Naive thymus-derived CD4-positive, alpha-beta T cell (primary cell): Measurements from ENCODE around the gene DOCK9. TPM values are rescaled to one million over a fixed set of nuclear protein-coding genes. Genes with fewer than 3 reads are reported as not detected.

Source experiments
- ATAC-seq: fragments of 150-1000 bp; cut with Tn5 transposase; 2 replicates; pipeline ENCODE4 v1.10.0; 2021; ENCODE audit warnings: mild to moderate bottlenecking, moderate library complexity
- CTCF ChIA-PET: fragments of 350-600 bp; sonication (Branson Sonifier 250); formaldehyde crosslinking; loops from one replicate; lab custom pipeline; 2021; ENCODE audit warnings: antibody characterized with exemption; lab: Charles Lee
- POLR2A ChIA-PET: fragments of 350-600 bp; sonication (Branson Sonifier 250); formaldehyde crosslinking; loops from one replicate; lab custom pipeline; 2021; ENCODE audit warnings: antibody characterized with exemption, inconsistent platforms; lab: Charles Lee
- DNase-seq, 9 donors: peaks; one replicate each; pipeline versions ENCODE4 v3.0.0 to v3.0.0-alpha.2; 2020 to 2022; ENCODE audit warnings: mixed read lengths in 1 of 9
- H3K27ac ChIP-seq: one replicate; pipeline ENCODE4 v1.7.0; 2013; ENCODE audit warnings: mild to moderate bottlenecking, low read depth, low read length, moderate library complexity
- H3K27me3 ChIP-seq, 2 donors: one replicate each; pipeline ENCODE4 v1.7.0; 2013; ENCODE audit warnings: low read length in 2 of 2, mild to moderate bottlenecking in 2 of 2, moderate library complexity in 2 of 2; ENCODE audit not compliant: control insufficient read depth in 2 of 2, insufficient read depth in 2 of 2
- H3K36me3 ChIP-seq, 3 experiments: 1 replicate in 2 of 3; 2 replicates in 1 of 3; pipeline ENCODE4 v1.7.0; 2013; ENCODE audit warnings: low read length in 3 of 3, mild to moderate bottlenecking in 3 of 3, moderate library complexity in 1 of 3; ENCODE audit not compliant: insufficient read depth in 3 of 3, control insufficient read depth in 2 of 3
- H3K4me1 ChIP-seq, 2 donors: one replicate each; pipeline ENCODE4 v1.7.0; 2013; ENCODE audit warnings: low read length in 2 of 2, mild to moderate bottlenecking in 2 of 2, moderate library complexity in 1 of 2; ENCODE audit not compliant: control insufficient read depth in 2 of 2, insufficient read depth in 2 of 2
- H3K4me3 ChIP-seq: 2 replicates; pipeline ENCODE4 v1.7.0; 2013; ENCODE audit warnings: mild to moderate bottlenecking, low read length
- H3K9me3 ChIP-seq, 3 experiments: 1 replicate in 2 of 3; 2 replicates in 1 of 3; pipeline ENCODE4 v1.7.0; 2013; ENCODE audit warnings: low read length in 3 of 3; ENCODE audit not compliant: control insufficient read depth in 2 of 3
- H3K27ac Mint-ChIP-seq, 9 donors: one replicate each; pipeline ENCODE4 v1.8.0; 2020 to 2022; ENCODE audit warnings: mixed read lengths in 9 of 9, mild to moderate bottlenecking in 8 of 9, moderate library complexity in 5 of 9, inconsistent platforms in 2 of 9
- H3K27me3 Mint-ChIP-seq, 5 donors: one replicate each; pipeline ENCODE4 v1.8.0; 2021 to 2022; ENCODE audit warnings: mixed read lengths in 5 of 5, mild to moderate bottlenecking in 1 of 5
- H3K36me3 Mint-ChIP-seq, 5 donors: one replicate each; pipeline ENCODE4 v1.8.0; 2020 to 2022; ENCODE audit warnings: mixed read lengths in 5 of 5, mild to moderate bottlenecking in 3 of 5, inconsistent platforms in 1 of 5
- H3K4me1 Mint-ChIP-seq, 7 donors: one replicate each; pipeline ENCODE4 v1.8.0; 2020 to 2022; ENCODE audit warnings: mixed read lengths in 7 of 7, mild to moderate bottlenecking in 3 of 7, inconsistent platforms in 1 of 7
- H3K4me3 Mint-ChIP-seq, 10 donors: one replicate each; pipeline ENCODE4 v1.8.0; 2020 to 2022; ENCODE audit warnings: mild to moderate bottlenecking in 10 of 10, mixed read lengths in 10 of 10, moderate library complexity in 6 of 10, inconsistent platforms in 2 of 10
- H3K9me3 Mint-ChIP-seq, 11 donors: one replicate each; pipeline ENCODE4 v1.8.0; 2020 to 2022; ENCODE audit warnings: mixed read lengths in 11 of 11, mild to moderate bottlenecking in 4 of 11, inconsistent platforms in 1 of 11, moderate library complexity in 1 of 11
- intact Hi-C, 2 donors: fragments of 100-400 bp; cut with micrococcal nuclease; formaldehyde crosslinking; loops; one replicate each; pipeline ENCODE4 v1.15.1; 2023
- polyA plus RNA-seq, 2 donors: library from polyadenylated mRNA; unstranded; fragments of 300-500 nt; fragmentation: Illumina TruSeq; gene quantifications; one replicate each; pipeline ENCODE4 v1.2.3, GENCODE V29; 2021
- total RNA-seq, 6 experiments: library from RNA in 5 of 6; stranded (reverse) in 5 of 6; gene quantifications; 1 replicate in 5 of 6; 2 replicates in 1 of 6; pipeline ENCODE4 v1.2.3 and lab custom pipeline; 2021 to 2026

DOCK9 gene
- total and polyA plus RNA-seq, 7 experiments from 2014 or later, result 22.2 to 214 (median 122) TPM

GRCh38 chr13:98768522-98768921 is 209.3 kb downstream of the DOCK9 start:
- peaks cover 0 to 15% (median 5%) of the 10 kb centered on the region in 5 donors for H3K27me3 Mint-ChIP-seq
- H3K27ac ChIP-seq, result no peak overlapping the region
- H3K4me3 ChIP-seq, result no peak overlapping the region
- peaks cover 0 to 19% (median 0%) of the 10 kb centered on the region in 11 donors for H3K9me3 Mint-ChIP-seq
- H3K27ac Mint-ChIP-seq, result no peak overlapping the region
- no peaks in the 10 kb centered on the region for H3K27me3 ChIP-seq
- CTCF ChIA-PET, result no interaction called here
- ATAC-seq, result no peak
- H3K4me3 Mint-ChIP-seq, result no peak overlapping the region
- POLR2A ChIA-PET, result no interaction called here
- no peaks in the 10 kb centered on the region for H3K4me1 ChIP-seq
- H3K36me3 Mint-ChIP-seq, result peaks cover 0 to 3% (median 0%) of the 10 kb centered on the region in 5 donors
- intact Hi-C loops, result no loop called here
- no peaks in the 10 kb centered on the region for H3K36me3 ChIP-seq
- no peak for DNase-seq
- no peaks in the 10 kb centered on the region for H3K4me1 Mint-ChIP-seq
- no peaks in the 10 kb centered on the region for H3K9me3 ChIP-seq

DNA sequence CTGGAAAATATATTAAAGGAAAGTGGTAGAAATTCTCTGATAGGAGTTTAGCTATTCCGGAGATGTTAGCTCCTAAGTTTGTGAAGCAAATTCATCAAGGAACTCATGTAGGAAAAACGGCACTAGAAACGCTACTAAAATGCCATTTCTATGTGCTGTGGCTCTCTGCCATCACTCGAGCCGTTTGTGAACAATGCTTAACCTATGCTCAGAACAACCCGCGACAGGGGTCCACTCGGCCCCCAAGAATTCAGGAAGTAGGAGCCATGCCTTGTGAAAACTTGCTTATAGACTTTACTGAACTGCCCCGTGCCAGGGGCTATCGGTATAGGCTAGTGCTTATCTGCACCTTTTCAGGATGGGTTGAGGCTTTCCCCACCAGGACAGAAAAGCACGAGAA is 211.2 kb downstream of the DOCK9 start:
- ChIA-PET POLR2A (no interaction called here), CTCF (interaction anchor here (0.8 kb wide), 1 partner anchor 9 kb away, joined by 3 read pairs; no protein-coding TSS in a partner anchor)
- H3K36me3 ChIP-seq, result no peaks in the 10 kb centered on the region
- Mint-ChIP-seq H3K27me3 (peaks cover 2 to 15% (median 5%) of the 10 kb centered on the region in 5 donors), H3K27ac (no peak overlapping the region), H3K4me1 (peaks cover 0 to 3% (median 0%) of the 10 kb centered on the region in 7 donors), H3K4me3 (no peak overlapping the region), H3K9me3 (peaks cover 0 to 20% (median 0%) of the 10 kb centered on the region in 11 donors), H3K36me3 (peaks cover 0 to 3% (median 0%) of the 10 kb centered on the region in 5 donors)
- DNase-seq (no peak), ATAC-seq (no peak)
- no peaks in the 10 kb centered on the region for H3K4me1 ChIP-seq
- no peak overlapping the region for H3K27ac ChIP-seq
- no peak overlapping the region for H3K4me3 ChIP-seq
- no peaks in the 10 kb centered on the region for H3K9me3 ChIP-seq
- no peaks in the 10 kb centered on the region for H3K27me3 ChIP-seq
- intact Hi-C loops, result no loop called here

DNA sequence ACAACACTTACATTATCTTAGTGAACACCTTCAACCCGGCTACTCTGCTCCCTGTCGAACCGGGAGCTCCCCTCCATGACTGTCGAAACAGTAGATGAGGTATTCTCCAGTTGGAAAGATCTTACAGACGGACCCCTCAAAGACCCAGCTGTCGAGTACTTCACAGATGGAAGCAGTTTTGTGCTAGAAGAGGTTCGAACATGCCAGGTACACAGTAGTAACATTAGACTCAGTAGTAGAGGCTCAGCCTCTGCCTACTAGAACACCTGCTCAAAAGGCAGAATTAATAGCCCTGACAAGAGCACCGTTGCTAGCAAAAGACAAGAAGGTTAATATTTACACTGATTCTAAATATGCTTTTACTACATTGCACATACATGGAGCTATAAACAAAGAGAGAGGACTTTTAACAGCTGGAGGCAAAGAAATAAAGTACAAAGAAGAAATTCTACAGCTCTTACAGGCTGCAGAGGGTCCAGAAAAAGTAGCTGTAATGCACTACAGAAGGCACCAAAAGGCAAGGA is 211.8 kb downstream of the DOCK9 start:
- H3K9me3 Mint-ChIP-seq, result peaks cover 0 to 16% (median 2%) of the 10 kb centered on the region in 11 donors
- no peak overlapping the region for H3K27ac Mint-ChIP-seq
- no peaks in the 10 kb centered on the region for H3K4me1 ChIP-seq
- no peak overlapping the region for H3K4me3 Mint-ChIP-seq
- H3K36me3 ChIP-seq, result no peaks in the 10 kb centered on the region
- H3K27me3 Mint-ChIP-seq, result peaks cover 2 to 15% (median 8%) of the 10 kb centered on the region in 5 donors
- H3K27me3 ChIP-seq, result no peaks in the 10 kb centered on the region
- no peak overlapping the region for H3K4me3 ChIP-seq
- no peak overlapping the region for H3K27ac ChIP-seq
- ChIA-PET CTCF (no interaction called here), POLR2A (no interaction called here)
- peaks cover 0 to 9% (median 0%) of the 10 kb centered on the region in 7 donors for H3K4me1 Mint-ChIP-seq
- H3K9me3 ChIP-seq, result no peaks in the 10 kb centered on the region
- no peak for DNase-seq
- no peak for ATAC-seq
- peaks cover 0 to 3% (median 0%) of the 10 kb centered on the region in 5 donors for H3K36me3 Mint-ChIP-seq
- intact Hi-C loops, result no loop called here

DNA sequence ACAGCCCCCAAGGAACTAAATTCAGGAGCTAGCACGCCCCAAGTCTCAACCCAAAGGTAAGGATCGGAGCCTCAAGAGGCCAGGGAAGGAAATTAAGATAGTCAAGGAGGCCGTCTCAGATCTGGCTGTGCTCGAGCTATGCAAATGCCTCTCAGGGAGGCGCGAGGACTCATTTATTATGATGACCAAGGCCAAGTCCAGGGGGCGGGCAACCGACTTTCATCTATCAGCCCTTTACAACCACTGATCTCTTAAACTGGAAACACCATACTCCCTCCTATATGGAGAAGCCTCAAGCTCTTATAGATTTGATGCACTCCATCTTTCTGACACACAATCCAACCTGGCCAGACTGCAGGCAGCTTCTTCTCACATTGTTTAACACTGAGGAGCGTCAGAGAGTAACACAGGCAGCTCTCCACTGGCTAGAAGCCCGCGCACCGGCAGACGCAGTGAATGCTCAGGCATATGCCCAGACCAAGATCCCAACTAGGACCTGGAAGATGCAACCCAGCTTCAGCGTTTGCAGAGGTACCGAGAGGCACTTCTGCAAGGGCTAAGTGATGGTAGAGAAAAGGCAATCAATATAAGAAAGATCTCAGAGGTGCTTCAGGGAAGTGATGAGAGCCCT is 215.8 kb downstream of the DOCK9 start:
- no peaks in the 10 kb centered on the region for H3K27me3 ChIP-seq
- no peaks in the 10 kb centered on the region for H3K36me3 ChIP-seq
- intact Hi-C loops, result no loop called here
- ChIA-PET POLR2A (no interaction called here), CTCF (no interaction called here)
- no peak overlapping the region for H3K4me3 ChIP-seq
- Mint-ChIP-seq H3K27ac (no peak overlapping the region), H3K9me3 (peaks cover 0 to 18% (median 11%) of the 10 kb centered on the region in 11 donors), H3K4me1 (peaks cover 0 to 11% (median 0%) of the 10 kb centered on the region in 7 donors), H3K27me3 (peaks cover 6 to 23% (median 20%) of the 10 kb centered on the region in 5 donors), H3K36me3 (peaks cover 0 to 5% (median 3%) of the 10 kb centered on the region in 5 donors), H3K4me3 (peak overlapping the region in 2 of 10 donors; percentile 40 to 75)
- DNase-seq, result no peak
- no peak for ATAC-seq
- H3K9me3 ChIP-seq, result peaks cover 0 to 7% (median 0%) of the 10 kb centered on the region in 3 experiments
- H3K27ac ChIP-seq, result no peak overlapping the region
- no peaks in the 10 kb centered on the region for H3K4me1 ChIP-seq

DNA sequence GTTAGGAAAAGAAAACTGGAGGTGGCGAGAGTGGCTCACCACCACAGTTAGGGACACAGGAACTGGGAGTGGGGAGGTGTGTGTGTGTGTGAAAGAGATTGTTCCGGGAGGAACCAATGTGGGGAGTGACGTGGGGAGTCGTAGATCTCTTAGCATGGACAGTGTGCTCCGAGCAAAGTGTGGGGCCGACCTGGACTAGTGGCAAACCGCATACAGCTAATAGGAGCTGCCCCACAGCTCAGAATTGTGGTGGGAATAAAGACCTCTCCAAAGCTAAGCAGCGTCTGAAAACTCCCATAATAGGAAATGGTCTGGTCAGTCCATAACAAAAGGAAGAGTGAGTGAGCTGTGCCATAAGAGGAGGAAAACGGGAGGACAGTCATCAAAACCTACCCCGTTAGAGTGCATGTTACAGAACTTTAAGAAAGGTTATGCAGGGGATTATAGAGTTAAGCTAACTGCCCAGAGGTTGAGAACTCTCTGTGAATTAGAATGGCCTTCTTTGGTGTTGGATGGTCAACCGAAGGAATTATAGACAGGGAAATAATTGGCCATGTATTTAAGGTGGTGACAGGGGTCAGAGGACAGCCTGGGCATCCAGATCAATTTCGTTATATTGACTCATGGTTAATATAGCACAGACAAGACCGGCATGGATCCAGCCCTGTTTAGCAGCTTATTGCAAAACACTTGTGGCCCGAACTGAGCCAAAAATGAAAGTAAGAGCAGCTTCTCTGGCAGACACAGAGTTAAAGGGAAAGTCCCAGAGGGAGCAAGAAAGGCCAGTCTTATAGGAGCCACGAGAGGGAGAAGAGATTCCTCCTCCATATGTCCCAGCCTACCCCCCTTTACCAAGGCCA is 216.5 kb downstream of the DOCK9 start:
- H3K27ac Mint-ChIP-seq, result no peak overlapping the region
- Histone ChIP-seq H3K27me3 (no peaks in the 10 kb centered on the region), H3K4me1 (no peaks in the 10 kb centered on the region), H3K36me3 (no peaks in the 10 kb centered on the region), H3K27ac (no peak overlapping the region), H3K4me3 (no peak overlapping the region), H3K9me3 (peaks cover 0 to 7% (median 0%) of the 10 kb centered on the region in 3 experiments)
- H3K4me3 Mint-ChIP-seq, result peak overlapping the region in 2 of 10 donors; percentile 40 to 75
- peaks cover 0 to 11% (median 0%) of the 10 kb centered on the region in 7 donors for H3K4me1 Mint-ChIP-seq
- ChIA-PET POLR2A (no interaction called here), CTCF (no interaction called here)
- peaks cover 0 to 18% (median 11%) of the 10 kb centered on the region in 11 donors for H3K9me3 Mint-ChIP-seq
- no peak for DNase-seq
- intact Hi-C loops, result no loop called here
- H3K36me3 Mint-ChIP-seq, result peaks cover 0 to 7% (median 3%) of the 10 kb centered on the region in 5 donors
- ATAC-seq, result no peak
- peaks cover 6 to 27% (median 23%) of the 10 kb centered on the region in 5 donors for H3K27me3 Mint-ChIP-seq

- Histone ChIP-seq H3K27me3 (peaks cover 0 to 7% of the 10 kb centered on the region in 2 donors), H3K9me3 (peaks cover 0 to 5% (median 0%) of the 10 kb centered on the region in 3 experiments), H3K36me3 (no peaks in the 10 kb centered on the region), H3K27ac (no peak overlapping the region), H3K4me1 (no peaks in the 10 kb centered on the region), H3K4me3 (no peak overlapping the region)
- H3K4me3 Mint-ChIP-seq, result no peak overlapping the region
- H3K27me3 Mint-ChIP-seq, result peaks cover 43 to 67% (median 56%) of the 10 kb centered on the region in 5 donors
- ATAC-seq (no peak), DNase-seq (no peak)
- peaks cover 0 to 42% (median 19%) of the 10 kb centered on the region in 11 donors for H3K9me3 Mint-ChIP-seq
- intact Hi-C loops, result no loop called here
- no peak overlapping the region for H3K27ac Mint-ChIP-seq
- peaks cover 0 to 10% (median 0%) of the 10 kb centered on the region in 7 donors for H3K4me1 Mint-ChIP-seq
- ChIA-PET CTCF (no interaction called here), POLR2A (no interaction called here)
- peaks cover 0 to 12% (median 7%) of the 10 kb centered on the region in 5 donors for H3K36me3 Mint-ChIP-seq
Observed at GRCh38 chr13:98755729-98756128, 222.1 kb downstream of the DOCK9 start.
